Stimulated activated CD8-positive, alpha-beta memory T cell treated with anti-CD3 and anti-CD28 coated beads, Interleukin-12 subunit alpha, Interleukin-12 subunit beta, amount 100 ng/mL, for 24 hours (primary cell): ENCODE data around the gene CABLES1.
"Not testable (repeated sequence)": the region's sequence is repeated elsewhere in the genome, so short reads cannot be mapped to it uniquely, and the experiment has no call there.

Experiments
- DNase-seq: peaks from one replicate; pipeline ENCODE4 v3.0.0-alpha.2; 2020; ENCODE audit errors: extremely low read depth

Gene CABLES1

GRCh38 chr18:23141104-23141999 lies 6.1 kb downstream of the CABLES1 start:
- no peak for DNase-seq

GRCh38 chr18:23142251-23142929 lies 7.1 kb downstream of the CABLES1 start:
- DNase-seq, result no peak

GRCh38 chr18:23143016-23143814 lies 7.9 kb downstream of the CABLES1 start:
- no peak for DNase-seq

GRCh38 chr18:23143815-23144261 lies 8.6 kb downstream of the CABLES1 start:
- DNase-seq, result no peak

- no peak for DNase-seq
Observed at GRCh38 chr18:23144640-23145039, 9.4 kb downstream of the CABLES1 start.

GRCh38 chr18:23145621-23146020 lies 10.3 kb downstream of the CABLES1 start:
- no peak for DNase-seq

- DNase-seq, result no peak
Observed at GRCh38 chr18:23146861-23147469, 11.7 kb downstream of the CABLES1 start.

GRCh38 chr18:23148382-23148781 lies 13.1 kb downstream of the CABLES1 start:
- no peak for DNase-seq

- DNase-seq, result no peak
Observed at GRCh38 chr18:23149570-23149969, 14.3 kb downstream of the CABLES1 start.

- DNase-seq, result no peak
Observed at GRCh38 chr18:23151414-23152099, 16.3 kb downstream of the CABLES1 start.

GRCh38 chr18:23154030-23154429 lies 18.7 kb downstream of the CABLES1 start:
- DNase-seq, result no peak

GRCh38 chr18:23154823-23155500 lies 19.7 kb downstream of the CABLES1 start:
- DNase-seq, result no peak

- no peak for DNase-seq
Observed at GRCh38 chr18:23155537-23155936, 20.3 kb downstream of the CABLES1 start.

- DNase-seq, result no peak
Observed at GRCh38 chr18:23156134-23156533, 20.8 kb downstream of the CABLES1 start.

- DNase-seq, result no peak
Observed at GRCh38 chr18:23158058-23158457, 22.8 kb downstream of the CABLES1 start.

- DNase-seq, result not testable (repeated sequence)
Observed at GRCh38 chr18:23158884-23159283, 23.6 kb downstream of the CABLES1 start.

- no peak for DNase-seq
Observed at GRCh38 chr18:23159344-23159743, 24.1 kb downstream of the CABLES1 start.

- DNase-seq, result no peak
Observed at GRCh38 chr18:23162473-23162872, 27.2 kb downstream of the CABLES1 start.

- no peak for DNase-seq
Observed at GRCh38 chr18:23163786-23164533, 28.7 kb downstream of the CABLES1 start.
